ENCODE measurements around the gene TBCE.
"Not testable (repeated sequence)": the region's sequence is repeated elsewhere in the genome, so short reads cannot be mapped to it uniquely, and the experiment has no call there.

TBCE gene

DNA sequence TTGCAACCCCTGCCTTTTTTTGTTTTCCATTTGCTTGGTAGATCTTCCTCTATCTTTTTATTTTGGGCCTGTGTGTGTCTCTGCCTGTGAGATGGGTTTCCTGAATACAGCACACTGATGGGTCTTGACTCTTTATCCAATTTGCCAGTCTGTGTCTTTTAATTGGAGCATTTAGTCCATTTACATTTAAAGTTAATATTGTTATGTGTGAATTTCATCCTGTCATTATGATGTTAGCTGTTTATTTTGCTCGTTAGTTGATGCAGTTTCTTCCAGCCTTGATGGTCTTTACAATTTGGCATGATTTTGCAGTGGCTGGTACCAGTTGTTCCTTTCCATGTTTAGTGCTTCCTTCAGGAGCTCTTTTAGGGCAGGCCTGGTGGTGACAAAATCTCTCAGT, 18.4 kb downstream of the TBCE start:
- H3K4me3 ChIP-seq (ENCODE audit: low read length); H3K27ac ChIP-seq (ENCODE audit: low read length); H4K20me1 ChIP-seq (ENCODE audit: insufficient read depth, low read length); H3K36me3 ChIP-seq (replicated peaks; ENCODE audit: insufficient read depth, low read length); H3K4me2 ChIP-seq (ENCODE audit: low read depth, low read length); H3K9ac ChIP-seq (ENCODE audit: low read length); H3K27me3 ChIP-seq (replicated peaks; ENCODE audit: insufficient read depth, low read length); H3K9me3 ChIP-seq (replicated peaks; ENCODE audit: insufficient read depth, low read length); H3K9me2 ChIP-seq (replicated peaks; ENCODE audit: insufficient read depth, low read length); H3F3A ChIP-seq (ENCODE audit: insufficient read depth, low read length); H2AFZ ChIP-seq (ENCODE audit: low read length); H3K4me1 ChIP-seq (ENCODE audit: low read length); DNase-seq: not testable (repeated sequence)
- peaks cover 30% of the 10 kb centered on the region for H3K79me2 ChIP-seq (ENCODE audit: low read length)

- no peak overlapping the region for H3K4me2 ChIP-seq (ENCODE audit: low read depth, low read length)
- H3K27me3 ChIP-seq (replicated peaks; ENCODE audit: insufficient read depth, low read length): no peaks in the 10 kb centered on the region
- TF ChIP-seq EZH2 (optimal IDR thresholded peaks at IDR 0.05; ENCODE audit: low read depth, low read length) (no peak), EZH2phosphoT487 (IDR thresholded peaks at IDR 0.05; ENCODE audit: low read length) (no peak)
- TF ChIP-seq, protein P1, sequence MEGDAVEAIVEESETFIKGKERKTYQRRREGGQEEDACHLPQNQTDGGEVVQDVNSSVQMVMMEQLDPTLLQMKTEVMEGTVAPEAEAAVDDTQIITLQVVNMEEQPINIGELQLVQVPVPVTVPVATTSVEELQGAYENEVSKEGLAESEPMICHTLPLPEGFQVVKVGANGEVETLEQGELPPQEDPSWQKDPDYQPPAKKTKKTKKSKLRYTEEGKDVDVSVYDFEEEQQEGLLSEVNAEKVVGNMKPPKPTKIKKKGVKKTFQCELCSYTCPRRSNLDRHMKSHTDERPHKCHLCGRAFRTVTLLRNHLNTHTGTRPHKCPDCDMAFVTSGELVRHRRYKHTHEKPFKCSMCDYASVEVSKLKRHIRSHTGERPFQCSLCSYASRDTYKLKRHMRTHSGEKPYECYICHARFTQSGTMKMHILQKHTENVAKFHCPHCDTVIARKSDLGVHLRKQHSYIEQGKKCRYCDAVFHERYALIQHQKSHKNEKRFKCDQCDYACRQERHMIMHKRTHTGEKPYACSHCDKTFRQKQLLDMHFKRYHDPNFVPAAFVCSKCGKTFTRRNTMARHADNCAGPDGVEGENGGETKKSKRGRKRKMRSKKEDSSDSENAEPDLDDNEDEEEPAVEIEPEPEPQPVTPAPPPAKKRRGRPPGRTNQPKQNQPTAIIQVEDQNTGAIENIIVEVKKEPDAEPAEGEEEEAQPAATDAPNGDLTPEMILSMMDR (IDR thresholded peaks at IDR 0.05; ENCODE audit: low read length): no peak
- DNase-seq: no peak
- H3K9me2 ChIP-seq (replicated peaks; ENCODE audit: insufficient read depth, low read length): no peaks in the 10 kb centered on the region
- no peaks in the 10 kb centered on the region for H3K36me3 ChIP-seq (replicated peaks; ENCODE audit: insufficient read depth, low read length)
- no peak overlapping the region for H3K27ac ChIP-seq (ENCODE audit: low read length)
- no peaks in the 10 kb centered on the region for H3F3A ChIP-seq (ENCODE audit: insufficient read depth, low read length)
- no peak overlapping the region for H3K4me3 ChIP-seq (ENCODE audit: low read length)
- H3K4me1 ChIP-seq (ENCODE audit: low read length): no peaks in the 10 kb centered on the region
- no peaks in the 10 kb centered on the region for H4K20me1 ChIP-seq (ENCODE audit: insufficient read depth, low read length)
- H3K79me2 ChIP-seq (ENCODE audit: low read length): peaks cover 56% of the 10 kb centered on the region
- no peaks in the 10 kb centered on the region for H3K9me3 ChIP-seq (replicated peaks; ENCODE audit: insufficient read depth, low read length)
- no peak overlapping the region for H3K9ac ChIP-seq (ENCODE audit: low read length)
- H2AFZ ChIP-seq (ENCODE audit: low read length): no peak overlapping the region
Measured at GRCh38 chr1:235391874-235392273, 24.6 kb downstream of the TBCE start.

DNA sequence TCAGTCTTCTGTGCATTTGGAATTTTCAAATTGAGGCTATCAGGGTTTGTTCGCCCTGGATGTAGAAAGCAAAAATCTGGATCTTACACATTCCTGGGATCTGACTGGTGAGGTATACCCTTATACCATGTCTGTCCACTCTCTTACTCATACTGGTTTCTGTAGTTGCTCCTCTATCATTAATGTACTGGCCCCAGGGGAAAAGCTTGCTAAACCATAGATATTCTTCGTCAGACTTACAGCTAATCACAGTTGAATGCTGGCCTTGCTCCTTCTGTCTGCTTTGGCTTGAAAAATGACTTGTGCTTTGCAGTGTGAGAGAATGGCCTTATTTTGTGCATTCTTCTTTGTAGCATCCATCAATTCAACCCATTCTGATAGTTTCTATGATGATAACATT, 30.5 kb downstream of the TBCE start:
- Histone ChIP-seq H3F3A (ENCODE audit: insufficient read depth, low read length) (no peaks in the 10 kb centered on the region), H2AFZ (ENCODE audit: low read length) (no peak overlapping the region), H4K20me1 (ENCODE audit: insufficient read depth, low read length) (no peaks in the 10 kb centered on the region), H3K9ac (ENCODE audit: low read length) (no peak overlapping the region), H3K36me3 (replicated peaks; ENCODE audit: insufficient read depth, low read length) (no peaks in the 10 kb centered on the region), H3K4me3 (ENCODE audit: low read length) (no peak overlapping the region), H3K79me2 (ENCODE audit: low read length) (peaks cover 54% of the 10 kb centered on the region), H3K9me3 (replicated peaks; ENCODE audit: insufficient read depth, low read length) (no peaks in the 10 kb centered on the region), H3K9me2 (replicated peaks; ENCODE audit: insufficient read depth, low read length) (no peaks in the 10 kb centered on the region), H3K27ac (ENCODE audit: low read length) (no peak overlapping the region), H3K4me2 (ENCODE audit: low read depth, low read length) (no peak overlapping the region), H3K27me3 (replicated peaks; ENCODE audit: insufficient read depth, low read length) (no peaks in the 10 kb centered on the region), H3K4me1 (ENCODE audit: low read length) (no peaks in the 10 kb centered on the region)
- TF ChIP-seq EZH2 (optimal IDR thresholded peaks at IDR 0.05; ENCODE audit: low read depth, low read length) (no peak), EZH2phosphoT487 (IDR thresholded peaks at IDR 0.05; ENCODE audit: low read length) (no peak)
- TF ChIP-seq, protein P1 (IDR thresholded peaks at IDR 0.05; ENCODE audit: low read length): no peak
- no peak for DNase-seq

DNA sequence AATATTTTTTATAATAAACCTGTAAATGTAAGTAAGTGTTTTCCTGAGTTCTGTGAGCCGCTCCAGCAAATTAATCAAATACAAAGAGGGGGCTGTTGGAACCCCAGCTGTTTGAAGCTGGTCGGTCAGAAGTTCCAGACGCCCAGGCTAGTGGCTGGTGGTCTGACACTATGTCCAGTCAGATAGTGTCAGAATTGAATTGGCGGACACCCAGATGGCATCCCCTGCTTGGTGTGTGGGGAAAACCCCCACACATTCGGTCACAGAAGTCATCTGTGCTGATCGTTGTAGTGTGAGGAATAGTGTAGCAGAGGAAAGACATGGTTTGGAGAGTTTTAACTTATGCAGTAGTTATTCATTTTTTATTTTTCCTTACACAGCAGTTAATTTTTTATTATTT, 32.4 kb downstream of the TBCE start:
- no peak overlapping the region for H3K9ac ChIP-seq (ENCODE audit: low read length)
- no peak overlapping the region for H3K4me2 ChIP-seq (ENCODE audit: low read depth, low read length)
- TF ChIP-seq, protein P1 (IDR thresholded peaks at IDR 0.05; ENCODE audit: low read length): no peak
- TF ChIP-seq EZH2 (optimal IDR thresholded peaks at IDR 0.05; ENCODE audit: low read depth, low read length) (no peak), EZH2phosphoT487 (IDR thresholded peaks at IDR 0.05; ENCODE audit: low read length) (no peak)
- no peaks in the 10 kb centered on the region for H3K27me3 ChIP-seq (replicated peaks; ENCODE audit: insufficient read depth, low read length)
- no peak overlapping the region for H3K4me3 ChIP-seq (ENCODE audit: low read length)
- H4K20me1 ChIP-seq (ENCODE audit: insufficient read depth, low read length): no peaks in the 10 kb centered on the region
- H3K36me3 ChIP-seq (replicated peaks; ENCODE audit: insufficient read depth, low read length): no peaks in the 10 kb centered on the region
- no peaks in the 10 kb centered on the region for H3K4me1 ChIP-seq (ENCODE audit: low read length)
- H3F3A ChIP-seq (ENCODE audit: insufficient read depth, low read length): no peaks in the 10 kb centered on the region
- H3K27ac ChIP-seq (ENCODE audit: low read length): no peak overlapping the region
- H3K79me2 ChIP-seq (ENCODE audit: low read length): peaks cover 51% of the 10 kb centered on the region
- no peaks in the 10 kb centered on the region for H3K9me2 ChIP-seq (replicated peaks; ENCODE audit: insufficient read depth, low read length)
- DNase-seq: no peak
- H2AFZ ChIP-seq (ENCODE audit: low read length): no peak overlapping the region
- no peaks in the 10 kb centered on the region for H3K9me3 ChIP-seq (replicated peaks; ENCODE audit: insufficient read depth, low read length)
